ENCODE results near the gene PLEKHG1.

DNA sequence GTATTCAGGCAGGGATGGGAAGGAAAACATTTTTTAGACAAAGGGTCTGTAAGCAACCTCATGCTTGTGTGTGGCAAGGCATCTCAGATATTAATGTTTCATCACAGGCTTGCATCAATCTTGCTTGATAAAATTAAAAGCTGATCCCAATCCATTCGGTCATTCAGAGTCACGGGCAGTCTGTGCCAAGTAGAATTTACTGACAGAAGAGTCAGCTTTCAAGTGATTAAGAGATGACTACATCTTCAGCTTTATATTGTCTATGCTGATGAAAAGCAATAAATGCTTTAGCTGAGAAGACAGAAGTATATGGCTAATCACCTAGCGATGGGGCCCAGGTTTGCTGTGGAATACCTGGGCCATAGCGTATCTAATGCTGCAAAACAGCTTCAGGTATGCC is 3.5 kb downstream of the PLEKHG1 start:
- TF ChIP-seq, protein P1, sequence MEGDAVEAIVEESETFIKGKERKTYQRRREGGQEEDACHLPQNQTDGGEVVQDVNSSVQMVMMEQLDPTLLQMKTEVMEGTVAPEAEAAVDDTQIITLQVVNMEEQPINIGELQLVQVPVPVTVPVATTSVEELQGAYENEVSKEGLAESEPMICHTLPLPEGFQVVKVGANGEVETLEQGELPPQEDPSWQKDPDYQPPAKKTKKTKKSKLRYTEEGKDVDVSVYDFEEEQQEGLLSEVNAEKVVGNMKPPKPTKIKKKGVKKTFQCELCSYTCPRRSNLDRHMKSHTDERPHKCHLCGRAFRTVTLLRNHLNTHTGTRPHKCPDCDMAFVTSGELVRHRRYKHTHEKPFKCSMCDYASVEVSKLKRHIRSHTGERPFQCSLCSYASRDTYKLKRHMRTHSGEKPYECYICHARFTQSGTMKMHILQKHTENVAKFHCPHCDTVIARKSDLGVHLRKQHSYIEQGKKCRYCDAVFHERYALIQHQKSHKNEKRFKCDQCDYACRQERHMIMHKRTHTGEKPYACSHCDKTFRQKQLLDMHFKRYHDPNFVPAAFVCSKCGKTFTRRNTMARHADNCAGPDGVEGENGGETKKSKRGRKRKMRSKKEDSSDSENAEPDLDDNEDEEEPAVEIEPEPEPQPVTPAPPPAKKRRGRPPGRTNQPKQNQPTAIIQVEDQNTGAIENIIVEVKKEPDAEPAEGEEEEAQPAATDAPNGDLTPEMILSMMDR (IDR thresholded peaks at IDR 0.05) = no peak
- TF ChIP-seq EZH2 (IDR thresholded peaks at IDR 0.05; ENCODE audit: borderline replicate concordance, insufficient read depth, low read depth, low read length, poor library complexity, severe bottlenecking) = no peak
